Neural progenitor cell (in vitro differentiated cells): ENCODE measurements around the gene HMGN1. TPM values are rescaled to one million over a fixed set of nuclear protein-coding genes. Genes with fewer than 3 reads are reported as not detected.

Experiments used
- DNase-seq: peaks from one replicate; pipeline ENCODE4 v3.0.0-alpha.2; 2016; ENCODE audit warnings: low spot score
- H2AFZ ChIP-seq: fragments of 200-600 bp; sonication (generic); replicated peaks from 2 replicates; pipeline ENCODE4 v1.6.1; 2016; ENCODE audit warnings: antibody characterized with exemption
- H3F3A ChIP-seq: fragments of 200-600 bp; sonication (generic); 2 replicates; pipeline ENCODE4 v1.6.1; 2016; ENCODE audit warnings: antibody characterized with exemption, low read depth
- H3K27ac ChIP-seq: fragments of 200-600 bp; sonication (generic); 2 replicates; pipeline ENCODE4 v1.5.1; 2016; ENCODE audit warnings: mild to moderate bottlenecking
- H3K27me3 ChIP-seq: fragments of 200-600 bp; sonication (generic); 2 replicates; pipeline ENCODE4 v1.6.1; 2016; ENCODE audit warnings: mild to moderate bottlenecking, moderate library complexity
- H3K36me3 ChIP-seq: fragments of 200-600 bp; sonication (generic); 2 replicates; pipeline ENCODE4 v1.5.1; 2016
- H3K4me1 ChIP-seq: fragments of 200-600 bp; sonication (generic); 2 replicates; pipeline ENCODE4 v1.6.1; 2016; ENCODE audit warnings: mixed run types
- H3K4me2 ChIP-seq: fragments of 200-600 bp; sonication (generic); 2 replicates; pipeline ENCODE4 v1.6.1; 2016
- H3K4me3 ChIP-seq: fragments of 200-600 bp; sonication (generic); 2 replicates; pipeline ENCODE4 v1.5.1; 2016
- H3K79me2 ChIP-seq: fragments of 200-600 bp; sonication (generic); 2 replicates; pipeline ENCODE4 v1.6.1; 2016; ENCODE audit warnings: low read depth
- H3K9ac ChIP-seq: fragments of 200-600 bp; sonication (generic); 2 replicates; pipeline ENCODE4 v1.6.1; 2016
- H3K9me3 ChIP-seq: fragments of 200-600 bp; sonication (generic); 2 replicates; pipeline ENCODE4 v1.5.1; 2016; ENCODE audit warnings: low read depth
- H4K20me1 ChIP-seq: fragments of 200-600 bp; sonication (generic); 2 replicates; pipeline ENCODE4 v1.6.1; 2016; ENCODE audit warnings: low read depth
- H3K27ac Mint-ChIP-seq: 3 replicates; pipeline ENCODE4 v1.8.0; 2021; ENCODE audit warnings: mixed read lengths
- H3K27me3 Mint-ChIP-seq: 2 replicates; pipeline ENCODE4 v1.8.0; 2022; ENCODE audit warnings: low read depth, mild to moderate bottlenecking, inconsistent platforms, moderate library complexity, mixed read lengths; ENCODE audit not compliant: insufficient read depth
- H3K36me3 Mint-ChIP-seq: 3 replicates; pipeline ENCODE4 v1.8.0; 2021; ENCODE audit warnings: mixed read lengths
- H3K4me1 Mint-ChIP-seq: 3 replicates; pipeline ENCODE4 v1.8.0; 2021; ENCODE audit warnings: mixed read lengths
- H3K4me3 Mint-ChIP-seq: 3 replicates; pipeline ENCODE4 v1.8.0; 2021; ENCODE audit warnings: mild to moderate bottlenecking, moderate library complexity, mixed read lengths
- H3K9me3 Mint-ChIP-seq: 3 replicates; pipeline ENCODE4 v1.8.0; 2020; ENCODE audit warnings: mixed read lengths
- EZH2 ChIP-seq: fragments of 200-600 bp; sonication (generic); IDR thresholded peaks from 2 replicates; pipeline ENCODE4 v1.6.1; 2017; ENCODE audit warnings: antibody characterized with exemption, mild to moderate bottlenecking, moderate library complexity
- EZH2phosphoT487 ChIP-seq: fragments of 200-600 bp; sonication (generic); IDR thresholded peaks from 2 replicates; pipeline ENCODE4 v1.6.1; 2017; ENCODE audit warnings: antibody characterized with exemption
- total RNA-seq: library from RNA; depleted of rRNA; stranded (reverse); fragments of >200 nt; gene quantifications from 2 replicates; pipeline ENCODE4 v1.2.3, GENCODE V29; 2015; ENCODE audit warnings: low replicate concordance
- TF ChIP-seq, protein P1 (sequence below): fragments of 200-600 bp; sonication (generic); IDR thresholded peaks from 2 replicates; pipeline ENCODE4 v1.5.1; 2017; ENCODE audit warnings: antibody characterized with exemption, mild to moderate bottlenecking

The HMGN1 gene
- total RNA-seq, 1 donor from 2014 or later, result 903 TPM

DNA sequence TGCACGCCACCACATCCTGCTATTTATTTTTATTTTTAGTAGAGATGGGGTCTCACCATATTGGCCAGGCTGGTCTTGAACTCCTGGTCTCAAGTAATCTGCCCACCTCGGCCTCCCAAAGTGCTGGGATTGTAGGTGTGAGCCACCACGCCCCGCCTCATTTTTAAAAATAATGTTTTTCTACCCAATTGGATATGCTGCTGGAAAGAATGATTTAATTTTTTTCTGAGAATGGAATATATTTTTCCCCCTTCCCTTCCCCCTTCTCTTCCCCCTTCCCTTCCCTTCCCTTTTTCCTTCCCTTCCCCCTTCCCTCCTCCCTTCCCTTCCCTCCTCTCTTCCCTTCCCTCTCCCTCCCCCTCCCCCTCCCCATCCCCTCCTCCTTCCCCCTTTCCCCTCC is 17.7 kb upstream of the HMGN1 start:
- no peak overlapping the region for H3K27ac Mint-ChIP-seq
- H3K36me3 ChIP-seq, result no peaks in the 10 kb centered on the region
- no peak for DNase-seq
- no peak for TF ChIP-seq EZH2phosphoT487
- TF ChIP-seq, protein P1, sequence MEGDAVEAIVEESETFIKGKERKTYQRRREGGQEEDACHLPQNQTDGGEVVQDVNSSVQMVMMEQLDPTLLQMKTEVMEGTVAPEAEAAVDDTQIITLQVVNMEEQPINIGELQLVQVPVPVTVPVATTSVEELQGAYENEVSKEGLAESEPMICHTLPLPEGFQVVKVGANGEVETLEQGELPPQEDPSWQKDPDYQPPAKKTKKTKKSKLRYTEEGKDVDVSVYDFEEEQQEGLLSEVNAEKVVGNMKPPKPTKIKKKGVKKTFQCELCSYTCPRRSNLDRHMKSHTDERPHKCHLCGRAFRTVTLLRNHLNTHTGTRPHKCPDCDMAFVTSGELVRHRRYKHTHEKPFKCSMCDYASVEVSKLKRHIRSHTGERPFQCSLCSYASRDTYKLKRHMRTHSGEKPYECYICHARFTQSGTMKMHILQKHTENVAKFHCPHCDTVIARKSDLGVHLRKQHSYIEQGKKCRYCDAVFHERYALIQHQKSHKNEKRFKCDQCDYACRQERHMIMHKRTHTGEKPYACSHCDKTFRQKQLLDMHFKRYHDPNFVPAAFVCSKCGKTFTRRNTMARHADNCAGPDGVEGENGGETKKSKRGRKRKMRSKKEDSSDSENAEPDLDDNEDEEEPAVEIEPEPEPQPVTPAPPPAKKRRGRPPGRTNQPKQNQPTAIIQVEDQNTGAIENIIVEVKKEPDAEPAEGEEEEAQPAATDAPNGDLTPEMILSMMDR, result no peak
- H3K9me3 ChIP-seq, result no peaks in the 10 kb centered on the region
- no peaks in the 10 kb centered on the region for H3K36me3 Mint-ChIP-seq
- H3K9me3 Mint-ChIP-seq, result peaks cover 3% of the 10 kb centered on the region
- H3K79me2 ChIP-seq, result no peaks in the 10 kb centered on the region
- H3K27me3 ChIP-seq, result no peaks in the 10 kb centered on the region
- H3K27me3 Mint-ChIP-seq, result no peaks in the 10 kb centered on the region
- H3K4me1 Mint-ChIP-seq, result no peaks in the 10 kb centered on the region
- no peak overlapping the region for H3K9ac ChIP-seq
- H3K4me3 Mint-ChIP-seq, result no peak overlapping the region
- H3K27ac ChIP-seq, result no peak overlapping the region
- H2AFZ ChIP-seq, result no peak overlapping the region
- H3K4me1 ChIP-seq, result no peaks in the 10 kb centered on the region
- no peaks in the 10 kb centered on the region for H3F3A ChIP-seq
- H3K4me2 ChIP-seq, result no peak overlapping the region
- no peak overlapping the region for H3K4me3 ChIP-seq
- no peaks in the 10 kb centered on the region for H4K20me1 ChIP-seq

DNA sequence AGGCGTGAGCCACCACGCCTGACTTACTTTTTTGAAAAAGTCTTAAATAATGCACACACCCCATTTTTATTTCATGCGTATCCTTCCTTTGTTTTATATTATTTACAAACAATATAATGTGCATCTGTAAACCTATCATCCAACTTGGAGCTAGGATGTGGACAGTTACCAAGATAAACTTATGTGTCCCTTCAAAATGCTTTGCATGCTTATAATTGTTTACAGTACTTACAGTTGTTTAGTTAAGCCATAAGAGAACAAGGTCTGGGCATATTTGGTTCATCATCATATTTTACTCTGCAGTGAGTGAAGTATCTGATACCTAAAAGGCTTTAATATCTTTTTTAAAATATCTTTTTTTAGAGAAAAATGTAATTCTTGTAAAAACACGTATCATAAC is 16.1 kb upstream of the HMGN1 start:
- Histone ChIP-seq H3K27me3 (no peaks in the 10 kb centered on the region), H3K9ac (no peak overlapping the region), H3K36me3 (no peaks in the 10 kb centered on the region), H3K4me2 (no peak overlapping the region), H2AFZ (no peak overlapping the region), H3K79me2 (no peaks in the 10 kb centered on the region), H3K9me3 (no peaks in the 10 kb centered on the region), H3K4me1 (no peaks in the 10 kb centered on the region), H3F3A (no peaks in the 10 kb centered on the region), H4K20me1 (no peaks in the 10 kb centered on the region), H3K4me3 (no peak overlapping the region), H3K27ac (no peak overlapping the region)
- H3K4me3 Mint-ChIP-seq, result no peak overlapping the region
- DNase-seq, result no peak
- peaks cover 3% of the 10 kb centered on the region for H3K9me3 Mint-ChIP-seq
- H3K36me3 Mint-ChIP-seq, result no peaks in the 10 kb centered on the region
- H3K4me1 Mint-ChIP-seq, result no peaks in the 10 kb centered on the region
- no peak overlapping the region for H3K27ac Mint-ChIP-seq
- TF ChIP-seq EZH2, result no peak
- TF ChIP-seq, protein P1, result no peak
- TF ChIP-seq EZH2phosphoT487, result no peak
- peaks cover under 1% of the 10 kb centered on the region for H3K27me3 Mint-ChIP-seq

DNA sequence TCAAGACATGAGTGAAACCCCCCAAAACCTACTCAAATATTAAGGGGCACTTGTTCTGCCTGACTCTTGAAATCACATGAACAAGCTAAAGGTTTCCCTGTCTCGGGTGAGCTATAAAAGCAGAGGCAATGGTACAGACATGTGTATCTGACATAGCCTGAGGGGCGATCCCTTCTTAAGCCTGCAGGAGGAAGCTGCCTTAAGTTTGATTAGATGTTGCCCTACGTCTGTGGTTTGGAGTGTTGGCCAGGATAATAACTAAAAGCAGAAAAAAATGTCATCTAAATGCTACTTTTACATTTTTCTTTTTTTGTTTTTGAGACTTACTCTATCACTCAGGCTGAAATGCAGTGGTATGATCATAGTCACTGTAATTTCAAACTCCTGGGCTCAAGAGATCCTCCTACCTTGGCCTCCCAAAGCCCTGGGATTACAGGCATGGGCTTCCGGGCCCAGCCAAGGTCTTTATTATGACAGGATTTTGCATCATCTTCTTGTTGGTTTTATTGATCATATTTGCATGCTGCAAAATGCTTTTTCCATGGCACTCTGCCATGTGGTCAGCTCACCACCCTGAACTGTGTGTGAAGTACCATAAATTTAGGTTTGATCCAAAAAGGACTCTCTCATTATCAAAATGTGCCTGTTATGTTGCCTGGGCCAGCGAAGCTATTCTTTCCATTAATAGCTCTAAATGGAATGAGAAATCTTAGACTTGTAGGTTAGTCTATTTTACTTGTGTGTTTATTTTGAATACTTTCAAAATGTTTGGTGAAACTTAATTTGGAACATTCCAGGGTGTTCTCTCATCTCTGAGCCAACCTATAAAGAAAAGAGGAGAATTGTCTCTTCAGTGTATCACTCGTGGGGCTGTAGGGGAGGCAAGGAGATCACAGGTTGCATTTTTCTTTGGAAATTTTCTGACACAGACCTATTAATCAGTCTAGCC is 15.0 kb upstream of the HMGN1 start:
- Histone ChIP-seq H3K27me3 (no peaks in the 10 kb centered on the region), H3K4me1 (no peaks in the 10 kb centered on the region), H3F3A (no peaks in the 10 kb centered on the region), H4K20me1 (no peaks in the 10 kb centered on the region), H3K4me3 (no peak overlapping the region), H3K36me3 (no peaks in the 10 kb centered on the region), H3K9me3 (no peaks in the 10 kb centered on the region), H3K9ac (no peak overlapping the region), H3K79me2 (no peaks in the 10 kb centered on the region), H3K27ac (no peak overlapping the region), H3K4me2 (no peak overlapping the region), H2AFZ (no peak overlapping the region)
- H3K4me1 Mint-ChIP-seq, result no peaks in the 10 kb centered on the region
- H3K27ac Mint-ChIP-seq, result no peak overlapping the region
- H3K27me3 Mint-ChIP-seq, result peaks cover 2% of the 10 kb centered on the region
- no peaks in the 10 kb centered on the region for H3K36me3 Mint-ChIP-seq
- DNase-seq, result no peak
- TF ChIP-seq EZH2phosphoT487, result no peak
- TF ChIP-seq, protein P1, result no peak
- TF ChIP-seq EZH2, result no peak
- peaks cover 3% of the 10 kb centered on the region for H3K9me3 Mint-ChIP-seq
- no peak overlapping the region for H3K4me3 Mint-ChIP-seq
